AG04449 (cell line): ENCODE data around the gene SDK1.
"Not testable (repeated sequence)": the region's sequence is repeated elsewhere in the genome, so short reads cannot be mapped to it uniquely, and the experiment has no call there.

Experiments
- CTCF ChIA-PET: fragments of 350-600 bp; formaldehyde crosslinking; extraction: SDS; loops from one replicate; lab custom pipeline; 2021; ENCODE audit warnings: antibody characterized with exemption; lab: Yijun Ruan, JAX
- POLR2A ChIA-PET: fragments of 400-600, 350-600 bp; formaldehyde crosslinking; extraction: SDS; loops from one replicate; lab custom pipeline; 2020; ENCODE audit warnings: antibody characterized with exemption, inconsistent platforms; lab: Yijun Ruan, JAX
- DNase-seq: peaks from one replicate; pipeline ENCODE4 v3.0.0-alpha.2; 2010; ENCODE audit warnings: low read depth, low spot score
- H3K4me3 ChIP-seq: 2 replicates; pipeline ENCODE4 v1.5.1; 2011; ENCODE audit warnings: low read depth, mild to moderate bottlenecking, control low read depth, low read length
- CTCF ChIP-seq: IDR thresholded peaks from one replicate; pipeline ENCODE4 v1.5.1; 2011; ENCODE audit warnings: mild to moderate bottlenecking, moderate library complexity, low read length, control low read depth, inconsistent platforms; ENCODE audit not compliant: insufficient read depth; ENCODE audit errors: missing control alignments

Gene SDK1

GRCh38 chr7:4212376-4212775 is 911.3 kb downstream of the SDK1 start:
- ChIA-PET CTCF (no interaction called here), POLR2A (no interaction called here)
- H3K4me3 ChIP-seq: no peak overlapping the region
- no peak for DNase-seq
- no peak for TF ChIP-seq CTCF

- DNase-seq: no peak
- CTCF ChIA-PET: no interaction called here
- no peak for TF ChIP-seq CTCF
- H3K4me3 ChIP-seq: no peak overlapping the region
- POLR2A ChIA-PET: no interaction called here
Observed at GRCh38 chr7:4214291-4215155, 913.5 kb downstream of the SDK1 start.

GRCh38 chr7:4215176-4215720 is 914.2 kb downstream of the SDK1 start:
- no peak for DNase-seq
- no peak for TF ChIP-seq CTCF
- CTCF ChIA-PET: no interaction called here
- no peak overlapping the region for H3K4me3 ChIP-seq
- POLR2A ChIA-PET: no interaction called here

GRCh38 chr7:4216016-4216415 is 915.0 kb downstream of the SDK1 start:
- no peak overlapping the region for H3K4me3 ChIP-seq
- no peak for TF ChIP-seq CTCF
- CTCF ChIA-PET: no interaction called here
- DNase-seq: no peak
- POLR2A ChIA-PET: no interaction called here

- CTCF ChIA-PET, DNase-seq, H3K4me3 ChIP-seq, POLR2A ChIA-PET: not testable (repeated sequence)
Observed at GRCh38 chr7:4217126-4217660, 916.1 kb downstream of the SDK1 start.

- POLR2A ChIA-PET: no interaction called here
- CTCF ChIA-PET: no interaction called here
- no peak for TF ChIP-seq CTCF
Observed at GRCh38 chr7:4218481-4218880, 917.4 kb downstream of the SDK1 start.

More at GRCh38 chr7:4218481-4218880, 917.4 kb downstream of the SDK1 start:
- H3K4me3 ChIP-seq: no peak overlapping the region
- DNase-seq: no peak
